HepG2 (cell line): ENCODE measurements around the gene CNNM3. TPM values are rescaled to one million over a fixed set of nuclear protein-coding genes. Genes with fewer than 3 reads are reported as not detected.
A peak's percentile ranks its signal among the peaks of the same experiment; 100 is the strongest.

Experiments used
- ATAC-seq: fragments of 200-7000 bp; cut with Tn5 transposase; 3 replicates; pipeline ENCODE4 v1.9.1; 2020; ENCODE audit warnings: mild to moderate bottlenecking, moderate library complexity
- BruUV-seq: library from RNA; stranded (reverse); fragments of 400-500 nt; replicated peaks from 2 replicates; lab custom pipeline; 2021; lab: Mats Ljungman, UMichigan
- CTCF ChIA-PET: fragments of 300-600 bp; formaldehyde crosslinking; extraction: SDS; loops from one replicate; lab custom pipeline; 2021; ENCODE audit warnings: low total read pairs, inconsistent platforms, low intra/inter-chr PET ratio; lab: Yijun Ruan, JAX
- POLR2A ChIA-PET: fragments of 350-600 bp; sonication (Branson Sonifier 250); formaldehyde crosslinking; loops from one replicate; lab custom pipeline; 2020; ENCODE audit warnings: antibody characterized with exemption, inconsistent platforms; lab: Yijun Ruan, JAX
- DNase-seq: peaks from one replicate; pipeline ENCODE4 v3.0.0-alpha.2; 2015; ENCODE audit warnings: low spot score
- FAIRE-seq: peaks from 3 replicates; lab custom pipeline; 2011; peaks lifted over from hg19 to GRCh38; lab: Jason Lieb, UNC
- H2AFZ ChIP-seq: one replicate; pipeline ENCODE4 v1.6.1; 2011; ENCODE audit warnings: low read length, inconsistent platforms
- H3K27ac ChIP-seq: fragments of 300-600 bp; 3 replicates; pipeline ENCODE4 v1.8.0; 2011; ENCODE audit warnings: mixed run types, mild to moderate bottlenecking, mixed read lengths, low read length, inconsistent platforms; ENCODE audit not compliant: insufficient read depth; ENCODE audit errors: extremely low read length
- H3K27me3 ChIP-seq, 2 experiments: fragments of 200-600 bp in 1 of 2; 2 replicates in 1 of 2; 3 replicates in 1 of 2; pipeline versions ENCODE4 v1.6.0 to v1.8.0; 2011; ENCODE audit warnings: low read length in 2 of 2, mild to moderate bottlenecking in 2 of 2, moderate library complexity in 2 of 2, inconsistent platforms in 1 of 2; ENCODE audit not compliant: insufficient read depth in 2 of 2, control insufficient read depth in 1 of 2
- H3K36me3 ChIP-seq, 2 experiments: fragments of 200-600 bp in 1 of 2; replicated peaks in 1 of 2; 2 replicates in 1 of 2; 3 replicates in 1 of 2; pipeline versions ENCODE4 v1.5.1 to v1.8.0; 2011; ENCODE audit warnings: low read length in 2 of 2, inconsistent platforms in 1 of 2; ENCODE audit not compliant: insufficient read depth in 2 of 2, control insufficient read depth in 1 of 2
- H3K4me1 ChIP-seq: 2 replicates; pipeline ENCODE4 v1.5.1; 2012; ENCODE audit warnings: low read length, inconsistent platforms; ENCODE audit not compliant: insufficient read depth
- H3K4me2 ChIP-seq: 2 replicates; pipeline ENCODE4 v1.6.0; 2011; ENCODE audit warnings: low read depth, low read length, inconsistent platforms
- H3K4me3 ChIP-seq, 3 experiments: fragments of 200-600 bp in 1 of 3; sonication (generic), shearing (Covaris generic) in 1 of 3; replicated peaks in 1 of 3; 2 replicates each; pipeline ENCODE4 v1.5.1; 2011 to 2016; ENCODE audit warnings: low read length in 3 of 3, inconsistent platforms in 2 of 3, low read depth in 2 of 3, mild to moderate bottlenecking in 2 of 3, control low read depth in 1 of 3, mixed read lengths in 1 of 3; ENCODE audit not compliant: insufficient read depth in 1 of 3
- H3K79me2 ChIP-seq: one replicate; pipeline ENCODE4 v1.6.1; 2011; ENCODE audit warnings: low read length, inconsistent platforms; ENCODE audit not compliant: insufficient read depth
- H3K9ac ChIP-seq: 2 replicates; pipeline ENCODE4 v1.6.0; 2011; ENCODE audit warnings: mild to moderate bottlenecking, low read depth, low read length, inconsistent platforms; ENCODE audit not compliant: insufficient read depth
- H3K9me3 ChIP-seq: 2 replicates; pipeline ENCODE4 v1.5.1; 2012; ENCODE audit warnings: mild to moderate bottlenecking, low read length
- H4K20me1 ChIP-seq: 2 replicates; pipeline ENCODE4 v1.6.0; 2011; ENCODE audit warnings: inconsistent platforms, mild to moderate bottlenecking, low read length, moderate library complexity; ENCODE audit not compliant: insufficient read depth
- AKAP8 ChIP-seq: sonication (generic); formaldehyde crosslinking; IDR thresholded peaks from 2 replicates; pipeline ENCODE4 v1.5.1; 2020; ENCODE audit warnings: mild to moderate bottlenecking, missing genetic modification reagents
- PLRG1 ChIP-seq: fragments of 450-650 bp; conservative IDR thresholded peaks from 2 replicates; pipeline ENCODE4 v1.6.1; 2016
- RBFOX2 ChIP-seq: fragments of 200-400 bp; formaldehyde crosslinking; IDR thresholded peaks from 2 replicates; pipeline ENCODE4 v1.6.1; 2017; ENCODE audit warnings: low read depth, mild to moderate bottlenecking, low read length
- SIX1 ChIP-seq: sonication (generic); formaldehyde crosslinking; IDR thresholded peaks from 2 replicates; pipeline ENCODE4 v1.4.0; 2020; ENCODE audit warnings: missing genetic modification reagents, borderline replicate concordance
- ZBTB38 ChIP-seq: sonication (generic); formaldehyde crosslinking; IDR thresholded peaks from 2 replicates; pipeline ENCODE4 v1.5.1; 2020; ENCODE audit warnings: mild to moderate bottlenecking, missing genetic modification reagents
- ZNF33A ChIP-seq: sonication (generic); formaldehyde crosslinking; IDR thresholded peaks from 2 replicates; pipeline ENCODE4 v1.5.1; 2020; ENCODE audit warnings: missing genetic modification reagents, mild to moderate bottlenecking, moderate library complexity, borderline replicate concordance
- ZNF574 ChIP-seq: sonication (generic); formaldehyde crosslinking; IDR thresholded peaks from 2 replicates; pipeline ENCODE4 v1.4.0; 2020; ENCODE audit warnings: missing genetic modification reagents
- ZSCAN5A ChIP-seq: sonication (generic); formaldehyde crosslinking; IDR thresholded peaks from 2 replicates; pipeline ENCODE4 v1.8.0; 2022; ENCODE audit warnings: mild to moderate bottlenecking, missing genetic modification reagents, borderline replicate concordance
- WGBS: methylation state at CpG from one replicate; pipeline ENCODE4 v1.1.6; 2017; ENCODE audit warnings: low lambda C conversion rate; 5-methylcytosine and 5-hydroxymethylcytosine counted together
- in situ Hi-C: cut with HindIII; loops from 2 replicates; pipeline ENCODE4 v1.10.0; 2017; ENCODE audit warnings: low pct_unique_long_range_greater_than_20kb; ENCODE audit not compliant: extremely low pct_ligation_motif_present
- intact Hi-C: fragments of 100-400 bp; cut with micrococcal nuclease; formaldehyde crosslinking; loops from one replicate; pipeline ENCODE4 v1.10.0; 2022; ENCODE audit not compliant: unreplicated experiment
- polyA plus RNA-seq, 8 experiments: library from polyadenylated mRNA; depleted of rRNA in 3 of 8; stranded (reverse) in 7 of 8; unstranded in 1 of 8; fragments of >200 nt; fragmentation: Illumina TruSeq in 4 of 8; extraction: Trizol in 4 of 8; gene quantifications; 2 replicates each; pipeline versions ENCODE4 v1.2.1 to v1.2.3, GENCODE V29; 2011 to 2016; ENCODE audit warnings: low read depth in 4 of 8, missing spikeins in 1 of 8, mixed read lengths in 1 of 8; ENCODE audit not compliant: insufficient read depth in 1 of 8
- total RNA-seq, 5 experiments: library from RNA; depleted of rRNA; stranded (reverse); fragments of >200 nt; fragmentation: Illumina TruSeq; extraction: Trizol; gene quantifications; 2 replicates each; pipeline ENCODE4 v1.2.3, GENCODE V29; 2016; ENCODE audit warnings: low read depth in 1 of 5

The CNNM3 gene
- total and polyA plus RNA-seq, 2 of the 13 experiments (the other 11 are each of a cell fraction or from before 2014, with no cell fraction given), result 21.2 to 27.9 TPM

GRCh38 chr2:96865654-96866053 lies 49.6 kb downstream of the CNNM3 start:
- peaks cover 23% of the 10 kb centered on the region for H3K79me2 ChIP-seq
- peaks cover 0 to 4% of the 10 kb centered on the region in 2 experiments; a peak in 2 of 5 replicates for H3K27me3 ChIP-seq
- 96% methylated on average over 16 of the region's 16 CpGs for WGBS
- H3K4me2 ChIP-seq, result no peak overlapping the region
- intact Hi-C loops, result no loop called here
- ATAC-seq (no peak), FAIRE-seq (no peak), DNase-seq (no peak)
- H3K36me3 ChIP-seq, result peaks cover 40 to 59% of the 10 kb centered on the region in 2 experiments
- POLR2A ChIA-PET, result interaction anchor here (1.3 to 5.9 kb wide), 2 partner anchors 8 to 44 kb away, joined by 3 to 152 read pairs; partner anchors contain the start of gene ANKRD39
- no peak overlapping the region for H2AFZ ChIP-seq
- no TSS peak for BruUV-seq
- no peaks in the 10 kb centered on the region for H3K9me3 ChIP-seq
- H3K27ac ChIP-seq, result no peak overlapping the region
- in situ Hi-C loops, result no loop called here
- no peak overlapping the region for H3K9ac ChIP-seq
- TF ChIP-seq PLRG1 (no peak), ZBTB38 (CRISPR knock-in tag) (0 out of 2 replicates have a peak, but pooled peaks have one; percentile 9), ZSCAN5A (no peak), AKAP8 (CRISPR knock-in tag) (peak; percentile 51; the same call in 1 of the 2 replicates)
- peaks cover 45% of the 10 kb centered on the region for H3K4me1 ChIP-seq
- no peaks in the 10 kb centered on the region for H4K20me1 ChIP-seq
- no peak overlapping the region for H3K4me3 ChIP-seq
- CTCF ChIA-PET, result no interaction called here

- Histone ChIP-seq H3K79me2 (peaks cover 23% of the 10 kb centered on the region), H3K4me3 (no peak overlapping the region), H3K27ac (no peak overlapping the region), H3K4me2 (no peak overlapping the region), H3K9ac (no peak overlapping the region), H3K4me1 (peaks cover 50% of the 10 kb centered on the region), H3K36me3 (peaks cover 38 to 54% of the 10 kb centered on the region in 2 experiments), H3K9me3 (no peaks in the 10 kb centered on the region), H3K27me3 (peaks cover 0 to 9% of the 10 kb centered on the region in 2 experiments; a peak in 3 of 5 replicates), H2AFZ (no peak overlapping the region), H4K20me1 (no peaks in the 10 kb centered on the region)
- TF ChIP-seq ZNF33A (CRISPR knock-in tag), result no peak
- TF ChIP-seq ZNF574, result peak; percentile 23; the same call in 1 of the 2 replicates
- TF ChIP-seq RBFOX2, result peak; percentile 68
- TF ChIP-seq SIX1, result no peak
- in situ Hi-C loops (no loop called here), intact Hi-C loops (no loop called here)
- FAIRE-seq (no peak), DNase-seq (no peak), ATAC-seq (no peak)
- BruUV-seq, result no TSS peak
- ChIA-PET CTCF (no interaction called here), POLR2A (interaction anchor here (1.3 to 5.9 kb wide), 2 partner anchors 8 to 45 kb away, joined by 3 to 152 read pairs; partner anchors contain the start of gene ANKRD39)
- WGBS, result 98% methylated on average over 13 of the region's 14 CpGs
These were observed 50.1 kb downstream of the CNNM3 start for GRCh38 chr2:96866149-96866548.
